ENCODE data around the gene PRUNE2.

- no peak for TF ChIP-seq BHLHE40 (IDR thresholded peaks at IDR 0.05; ENCODE audit: borderline replicate concordance)
- no peak for TF ChIP-seq TARDBP (IDR thresholded peaks at IDR 0.05)
- no peak for TF ChIP-seq HDGF (IDR thresholded peaks at IDR 0.05; ENCODE audit: borderline replicate concordance)
Observed at GRCh38 chr9:76583256-76583655, 322.7 kb downstream of the PRUNE2 start.

All from HEK293T (cell line).